ENCODE data around the gene CCDC74B.
"Not testable (repeated sequence)": the region's sequence is repeated elsewhere in the genome, so short reads cannot be mapped to it uniquely, and the experiment has no call there.

GRCh38 chr2:130148515-130148914 lies 3.6 kb upstream of the CCDC74B start:
- not testable (repeated sequence) for TF ChIP-seq EZH2 (IDR thresholded peaks at IDR 0.05; ENCODE audit: borderline replicate concordance, low read length); CTCF (conservative IDR thresholded peaks at IDR 0.05 in 1 of 2, IDR thresholded peaks at IDR 0.05 in 1 of 2; ENCODE audit: extremely low read depth in 1 of 2, insufficient read depth in 1 of 2, low read depth in 1 of 2, low read length in 2 of 2)
